Measurements from ENCODE around the gene PLS1. TPM values are rescaled to one million over a fixed set of nuclear protein-coding genes. Genes with fewer than 3 reads are reported as not detected.

Gene PLS1
- total RNA-seq, 1 donor from 2014 or later, result 7.5 TPM

GRCh38 chr3:142636050-142636449 lies 39.9 kb downstream of the PLS1 start:
- Mint-ChIP-seq H3K9me3 (no peaks in the 10 kb centered on the region), H3K4me3 (no peak overlapping the region), H3K4me1 (no peaks in the 10 kb centered on the region), H3K27ac (no peak overlapping the region), H3K36me3 (peaks cover 2% of the 10 kb centered on the region), H3K27me3 (ENCODE audit: low read depth) (no peaks in the 10 kb centered on the region)
- TF ChIP-seq CTCF (IDR thresholded peaks at IDR 0.05; ENCODE audit: unreplicated experiment), result no peak
- DNase-seq (ENCODE audit: low spot score in 2 of 2, unreplicated experiment in 2 of 2), result no peak

- Mint-ChIP-seq H3K9me3 (no peaks in the 10 kb centered on the region), H3K4me1 (no peaks in the 10 kb centered on the region), H3K36me3 (peaks cover 2% of the 10 kb centered on the region), H3K27ac (no peak overlapping the region), H3K4me3 (no peak overlapping the region), H3K27me3 (ENCODE audit: low read depth) (no peaks in the 10 kb centered on the region)
- no peak for TF ChIP-seq CTCF (IDR thresholded peaks at IDR 0.05; ENCODE audit: unreplicated experiment)
- DNase-seq (ENCODE audit: low spot score in 2 of 2, unreplicated experiment in 2 of 2), result no peak
These were observed 40.5 kb downstream of the PLS1 start for GRCh38 chr3:142636664-142637063.

- H3K9me3 Mint-ChIP-seq, result no peaks in the 10 kb centered on the region
- no peaks in the 10 kb centered on the region for H3K27me3 Mint-ChIP-seq (ENCODE audit: low read depth)
- DNase-seq (ENCODE audit: low spot score in 2 of 2, unreplicated experiment in 2 of 2), result no peak
- H3K4me1 Mint-ChIP-seq, result no peaks in the 10 kb centered on the region
- H3K4me3 Mint-ChIP-seq, result no peak overlapping the region
- H3K27ac Mint-ChIP-seq, result no peak overlapping the region
- peaks cover 2% of the 10 kb centered on the region for H3K36me3 Mint-ChIP-seq
- no peak for TF ChIP-seq CTCF (IDR thresholded peaks at IDR 0.05; ENCODE audit: unreplicated experiment)
These were observed 42.1 kb downstream of the PLS1 start for GRCh38 chr3:142638291-142638690.

- no peaks in the 10 kb centered on the region for H3K36me3 Mint-ChIP-seq
- no peak overlapping the region for H3K4me3 Mint-ChIP-seq
- no peaks in the 10 kb centered on the region for H3K4me1 Mint-ChIP-seq
- H3K9me3 Mint-ChIP-seq, result no peaks in the 10 kb centered on the region
- DNase-seq (ENCODE audit: low spot score in 2 of 2, unreplicated experiment in 2 of 2), result no peak
- H3K27ac Mint-ChIP-seq, result no peak overlapping the region
- TF ChIP-seq CTCF (IDR thresholded peaks at IDR 0.05; ENCODE audit: unreplicated experiment), result no peak
- no peaks in the 10 kb centered on the region for H3K27me3 Mint-ChIP-seq (ENCODE audit: low read depth)
These were observed 45.3 kb downstream of the PLS1 start for GRCh38 chr3:142641504-142641903.

- Mint-ChIP-seq H3K9me3 (no peaks in the 10 kb centered on the region), H3K4me3 (no peak overlapping the region), H3K27ac (no peak overlapping the region), H3K27me3 (ENCODE audit: low read depth) (no peaks in the 10 kb centered on the region), H3K36me3 (no peaks in the 10 kb centered on the region), H3K4me1 (no peaks in the 10 kb centered on the region)
- TF ChIP-seq CTCF (IDR thresholded peaks at IDR 0.05; ENCODE audit: unreplicated experiment), result no peak
- no peak for DNase-seq (ENCODE audit: low spot score in 2 of 2, unreplicated experiment in 2 of 2)
These were observed 46.8 kb downstream of the PLS1 start for GRCh38 chr3:142642956-142643355.

- no peaks in the 10 kb centered on the region for H3K9me3 Mint-ChIP-seq
- H3K4me1 Mint-ChIP-seq, result no peaks in the 10 kb centered on the region
- no peaks in the 10 kb centered on the region for H3K27me3 Mint-ChIP-seq (ENCODE audit: low read depth)
- no peaks in the 10 kb centered on the region for H3K36me3 Mint-ChIP-seq
- H3K4me3 Mint-ChIP-seq, result no peak overlapping the region
- no peak overlapping the region for H3K27ac Mint-ChIP-seq
- no peak for TF ChIP-seq CTCF (IDR thresholded peaks at IDR 0.05; ENCODE audit: unreplicated experiment)
- DNase-seq (ENCODE audit: low spot score in 2 of 2, unreplicated experiment in 2 of 2), result no peak
These were observed 48.3 kb downstream of the PLS1 start for GRCh38 chr3:142644502-142644901.
